ENCODE measurements around the gene DCAF10. TPM values are rescaled to one million over a fixed set of nuclear protein-coding genes. Genes with fewer than 3 reads are reported as not detected.

The DCAF10 gene
- polyA plus RNA-seq, 3 donors = 12.4 to 17.2 (median 14.7) TPM

- peak in 1 of 3 donors; percentile 3 for DNase-seq
- Histone ChIP-seq H4K20me1 (ENCODE audit: insufficient read depth, low read length) (no peaks in the 10 kb centered on the region), H3K36me3 (replicated peaks in 1 of 2; ENCODE audit: control insufficient read depth in 1 of 2, insufficient read depth in 2 of 2, low read length in 2 of 2) (no peaks in the 10 kb centered on the region), H3K27ac (ENCODE audit: low read depth in 1 of 2, low read length in 2 of 2) (no peak overlapping the region), H3K9ac (ENCODE audit: insufficient read depth, low read length, poor library complexity, severe bottlenecking) (no peak overlapping the region), H3K4me3 (replicated peaks in 1 of 3; ENCODE audit: low read depth in 2 of 3, low read length in 3 of 3) (no peak overlapping the region), H3K9me3 (replicated peaks in 1 of 2; ENCODE audit: control insufficient read depth in 1 of 2, insufficient read depth in 1 of 2, low read length in 2 of 2) (no peaks in the 10 kb centered on the region), H3K27me3 (ENCODE audit: control insufficient read depth in 2 of 2, insufficient read depth in 2 of 2, low read length in 2 of 2) (no peaks in the 10 kb centered on the region), H3K4me2 (replicated peaks; ENCODE audit: extremely low read depth, low read length, poor library complexity, severe bottlenecking) (no peak overlapping the region), H3K4me1 (ENCODE audit: control insufficient read depth in 1 of 2, insufficient read depth in 2 of 2, low read length in 2 of 2) (peaks cover 18 to 22% of the 10 kb centered on the region in 2 donors), H3K79me2 (ENCODE audit: insufficient read depth, low read length) (no peaks in the 10 kb centered on the region), H2AFZ (ENCODE audit: insufficient read depth, low read depth, low read length, poor library complexity, severe bottlenecking) (no peak overlapping the region)
- WGBS (ENCODE audit: insufficient coverage) = 91% methylated on average over 10 of the region's 11 CpGs
- no peaks in the 10 kb centered on the region for H3K9me3 Mint-ChIP-seq
- no peaks in the 10 kb centered on the region for H3K27me3 Mint-ChIP-seq (ENCODE audit: low read depth in 3 of 3)
- peaks cover 0 to 4% of the 10 kb centered on the region in 2 donors for H3K36me3 Mint-ChIP-seq
- peaks cover 25% of the 10 kb centered on the region for H3K4me1 Mint-ChIP-seq
- H3K4me3 Mint-ChIP-seq = no peak overlapping the region
- no peak for TF ChIP-seq CTCF (IDR thresholded peaks at IDR 0.05)
- intact Hi-C loops (cut with micrococcal nuclease) = loop anchor here (5.0 to 10.0 kb wide), 9 partner anchors 77 to 490 kb away; partner anchors contain the start of genes SHB (in 2 of the 2) and ALDH1B1 (in 1 of the 2)
- no peak overlapping the region for H3K27ac Mint-ChIP-seq
These were observed 114.2 kb downstream of the DCAF10 start for GRCh38 chr9:37914701-37915358.

GRCh38 chr9:37915911-37916470, 115.4 kb downstream of the DCAF10 start:
- H3K4me1 Mint-ChIP-seq = peaks cover 20% of the 10 kb centered on the region
- H3K79me2 ChIP-seq (ENCODE audit: insufficient read depth, low read length) = no peaks in the 10 kb centered on the region
- no peak overlapping the region for H3K4me2 ChIP-seq (replicated peaks; ENCODE audit: extremely low read depth, low read length, poor library complexity, severe bottlenecking)
- no peaks in the 10 kb centered on the region for H3K9me3 ChIP-seq (replicated peaks in 1 of 2; ENCODE audit: control insufficient read depth in 1 of 2, insufficient read depth in 1 of 2, low read length in 2 of 2)
- H3K27me3 Mint-ChIP-seq (ENCODE audit: low read depth in 3 of 3) = no peaks in the 10 kb centered on the region
- no peak overlapping the region for H3K27ac Mint-ChIP-seq
- no peak overlapping the region for H2AFZ ChIP-seq (ENCODE audit: insufficient read depth, low read depth, low read length, poor library complexity, severe bottlenecking)
- no peaks in the 10 kb centered on the region for H3K9me3 Mint-ChIP-seq
- no peak overlapping the region for H3K9ac ChIP-seq (ENCODE audit: insufficient read depth, low read length, poor library complexity, severe bottlenecking)
- no peak overlapping the region for H3K4me3 ChIP-seq (replicated peaks in 1 of 3; ENCODE audit: low read depth in 2 of 3, low read length in 3 of 3)
- H3K36me3 ChIP-seq (replicated peaks in 1 of 2; ENCODE audit: control insufficient read depth in 1 of 2, insufficient read depth in 2 of 2, low read length in 2 of 2) = no peaks in the 10 kb centered on the region
- no peaks in the 10 kb centered on the region for H4K20me1 ChIP-seq (ENCODE audit: insufficient read depth, low read length)
- H3K36me3 Mint-ChIP-seq = peaks cover 0 to 4% of the 10 kb centered on the region in 2 donors
- no peak overlapping the region for H3K4me3 Mint-ChIP-seq
- WGBS (ENCODE audit: insufficient coverage) = 94% methylated on average over 14 of the region's 14 CpGs
- DNase-seq = peak in 1 of 3 donors; percentile 3
- H3K27ac ChIP-seq (ENCODE audit: low read depth in 1 of 2, low read length in 2 of 2) = no peak overlapping the region
- intact Hi-C loops (cut with micrococcal nuclease) = loop anchor here (5.0 to 10.0 kb wide), 6 partner anchors 76 to 489 kb away; partner anchors contain the start of genes ALDH1B1 (in 1 of the 2) and SHB (in 1 of the 2)
- no peak for TF ChIP-seq CTCF (IDR thresholded peaks at IDR 0.05)
- H3K4me1 ChIP-seq (ENCODE audit: control insufficient read depth in 1 of 2, insufficient read depth in 2 of 2, low read length in 2 of 2) = peaks cover 14 to 20% of the 10 kb centered on the region in 2 donors
- H3K27me3 ChIP-seq (ENCODE audit: control insufficient read depth in 2 of 2, insufficient read depth in 2 of 2, low read length in 2 of 2) = no peaks in the 10 kb centered on the region
